ENCODE data around the gene COL12A1. TPM values are rescaled to one million over a fixed set of nuclear protein-coding genes. Genes with fewer than 3 reads are reported as not detected.

COL12A1 gene
- total RNA-seq, 1 experiment from 2014 or later, result 10.4 TPM

DNA sequence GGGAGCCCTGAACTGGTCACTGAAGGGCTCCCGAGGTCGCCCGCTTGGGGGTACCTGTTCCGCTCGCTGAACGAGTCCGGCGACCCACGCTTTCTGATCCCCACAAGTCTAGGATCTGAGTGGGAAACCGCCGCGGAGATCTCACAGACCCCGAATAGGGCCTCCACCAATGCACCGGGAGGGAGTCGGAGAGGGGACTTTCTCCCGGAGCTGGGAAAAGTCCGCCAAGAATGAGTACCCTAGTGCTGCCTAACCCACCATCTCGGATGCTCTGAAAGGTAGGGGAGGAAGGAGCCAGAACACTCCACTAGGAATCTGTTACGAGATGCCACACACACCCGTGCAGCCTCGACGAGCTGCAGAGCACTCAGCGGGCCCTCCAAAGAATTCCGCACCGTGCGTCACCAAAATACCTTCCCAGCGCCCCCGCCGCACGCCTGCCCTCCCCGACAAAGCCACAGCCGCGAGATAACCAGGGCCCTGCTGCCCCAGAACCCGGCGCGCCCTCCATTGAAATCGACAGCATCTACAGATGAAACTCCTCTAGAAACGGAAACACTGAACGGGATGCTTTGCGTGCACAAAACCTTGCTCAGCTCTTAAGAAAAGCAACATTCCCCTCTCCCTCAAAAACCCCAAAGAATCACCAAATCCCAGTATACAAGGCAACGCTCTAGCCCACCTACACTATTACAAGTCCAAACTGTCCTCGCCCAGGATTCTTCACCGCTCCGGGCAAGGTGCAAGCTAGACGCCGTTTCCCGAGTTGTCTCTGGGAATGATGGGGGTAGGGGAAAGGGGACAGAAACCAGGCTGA, 686 bp downstream of the COL12A1 start:
- ChIA-PET POLR2A (interaction anchor here (0.6 kb wide), 1 partner anchor 93 kb away, joined by 3 read pairs; no protein-coding TSS in a partner anchor), CTCF (interaction anchor here (0.5 to 1.7 kb wide), 4 partner anchors 85 to 1235 kb away, joined by 3 to 5 read pairs (median 4); no protein-coding TSS in a partner anchor)
- peak; percentile 38 for ATAC-seq
- Histone ChIP-seq H3K36me3 (ENCODE audit: control insufficient read depth, insufficient read depth, low read length) (no peaks in the 10 kb centered on the region; the same call in 1 of the 2 replicates), H3K9me3 (ENCODE audit: control insufficient read depth, insufficient read depth, low read depth, low read length) (no peaks in the 10 kb centered on the region), H3K27me3 (ENCODE audit: control insufficient read depth, insufficient read depth, low read length) (peaks cover 5% of the 10 kb centered on the region; the same call in 1 of the 2 replicates), H3K4me3 (ENCODE audit: low read depth in 2 of 2, low read length in 2 of 2) (peak overlapping the region; percentile 45 to 62), H3K4me1 (ENCODE audit: control insufficient read depth, insufficient read depth, low read length) (peaks cover 5% of the 10 kb centered on the region), H3K27ac (ENCODE audit: low read length) (no peak overlapping the region)
- in situ Hi-C loops (cut with HindIII; ENCODE audit: low pct_unique_long_range_greater_than_20kb, low sequenced_read_pairs) (no loop called here), intact Hi-C loops (cut with micrococcal nuclease; ENCODE audit: unreplicated experiment) (loop anchor here (2.0 to 10.0 kb wide), 5 partner anchors 310 to 1233 kb away; no protein-coding TSS in a partner anchor)
- no TSS peak for BruUV-seq (replicated peaks)
- no peak for TF ChIP-seq POLR2AphosphoS5 (IDR thresholded peaks at IDR 0.05; ENCODE audit: low read depth, low read length)
- TF ChIP-seq, protein P1, sequence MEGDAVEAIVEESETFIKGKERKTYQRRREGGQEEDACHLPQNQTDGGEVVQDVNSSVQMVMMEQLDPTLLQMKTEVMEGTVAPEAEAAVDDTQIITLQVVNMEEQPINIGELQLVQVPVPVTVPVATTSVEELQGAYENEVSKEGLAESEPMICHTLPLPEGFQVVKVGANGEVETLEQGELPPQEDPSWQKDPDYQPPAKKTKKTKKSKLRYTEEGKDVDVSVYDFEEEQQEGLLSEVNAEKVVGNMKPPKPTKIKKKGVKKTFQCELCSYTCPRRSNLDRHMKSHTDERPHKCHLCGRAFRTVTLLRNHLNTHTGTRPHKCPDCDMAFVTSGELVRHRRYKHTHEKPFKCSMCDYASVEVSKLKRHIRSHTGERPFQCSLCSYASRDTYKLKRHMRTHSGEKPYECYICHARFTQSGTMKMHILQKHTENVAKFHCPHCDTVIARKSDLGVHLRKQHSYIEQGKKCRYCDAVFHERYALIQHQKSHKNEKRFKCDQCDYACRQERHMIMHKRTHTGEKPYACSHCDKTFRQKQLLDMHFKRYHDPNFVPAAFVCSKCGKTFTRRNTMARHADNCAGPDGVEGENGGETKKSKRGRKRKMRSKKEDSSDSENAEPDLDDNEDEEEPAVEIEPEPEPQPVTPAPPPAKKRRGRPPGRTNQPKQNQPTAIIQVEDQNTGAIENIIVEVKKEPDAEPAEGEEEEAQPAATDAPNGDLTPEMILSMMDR (IDR thresholded peaks at IDR 0.05), result no peak
- TF ChIP-seq, protein P2, sequence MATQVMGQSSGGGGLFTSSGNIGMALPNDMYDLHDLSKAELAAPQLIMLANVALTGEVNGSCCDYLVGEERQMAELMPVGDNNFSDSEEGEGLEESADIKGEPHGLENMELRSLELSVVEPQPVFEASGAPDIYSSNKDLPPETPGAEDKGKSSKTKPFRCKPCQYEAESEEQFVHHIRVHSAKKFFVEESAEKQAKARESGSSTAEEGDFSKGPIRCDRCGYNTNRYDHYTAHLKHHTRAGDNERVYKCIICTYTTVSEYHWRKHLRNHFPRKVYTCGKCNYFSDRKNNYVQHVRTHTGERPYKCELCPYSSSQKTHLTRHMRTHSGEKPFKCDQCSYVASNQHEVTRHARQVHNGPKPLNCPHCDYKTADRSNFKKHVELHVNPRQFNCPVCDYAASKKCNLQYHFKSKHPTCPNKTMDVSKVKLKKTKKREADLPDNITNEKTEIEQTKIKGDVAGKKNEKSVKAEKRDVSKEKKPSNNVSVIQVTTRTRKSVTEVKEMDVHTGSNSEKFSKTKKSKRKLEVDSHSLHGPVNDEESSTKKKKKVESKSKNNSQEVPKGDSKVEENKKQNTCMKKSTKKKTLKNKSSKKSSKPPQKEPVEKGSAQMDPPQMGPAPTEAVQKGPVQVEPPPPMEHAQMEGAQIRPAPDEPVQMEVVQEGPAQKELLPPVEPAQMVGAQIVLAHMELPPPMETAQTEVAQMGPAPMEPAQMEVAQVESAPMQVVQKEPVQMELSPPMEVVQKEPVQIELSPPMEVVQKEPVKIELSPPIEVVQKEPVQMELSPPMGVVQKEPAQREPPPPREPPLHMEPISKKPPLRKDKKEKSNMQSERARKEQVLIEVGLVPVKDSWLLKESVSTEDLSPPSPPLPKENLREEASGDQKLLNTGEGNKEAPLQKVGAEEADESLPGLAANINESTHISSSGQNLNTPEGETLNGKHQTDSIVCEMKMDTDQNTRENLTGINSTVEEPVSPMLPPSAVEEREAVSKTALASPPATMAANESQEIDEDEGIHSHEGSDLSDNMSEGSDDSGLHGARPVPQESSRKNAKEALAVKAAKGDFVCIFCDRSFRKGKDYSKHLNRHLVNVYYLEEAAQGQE (IDR thresholded peaks at IDR 0.05; ENCODE audit: insufficient read depth in 1 of 2, low read depth in 2 of 2, low read length in 1 of 2), result no peak
- TF ChIP-seq SIN3A (IDR thresholded peaks at IDR 0.05; ENCODE audit: borderline replicate concordance, insufficient read depth, low read depth, low read length), result no peak
- TF ChIP-seq TCF7L2 (IDR thresholded peaks at IDR 0.05; ENCODE audit: low read depth, low read length), result no peak
- no peak for DNase-seq (ENCODE audit: low read depth, low spot score)

DNA sequence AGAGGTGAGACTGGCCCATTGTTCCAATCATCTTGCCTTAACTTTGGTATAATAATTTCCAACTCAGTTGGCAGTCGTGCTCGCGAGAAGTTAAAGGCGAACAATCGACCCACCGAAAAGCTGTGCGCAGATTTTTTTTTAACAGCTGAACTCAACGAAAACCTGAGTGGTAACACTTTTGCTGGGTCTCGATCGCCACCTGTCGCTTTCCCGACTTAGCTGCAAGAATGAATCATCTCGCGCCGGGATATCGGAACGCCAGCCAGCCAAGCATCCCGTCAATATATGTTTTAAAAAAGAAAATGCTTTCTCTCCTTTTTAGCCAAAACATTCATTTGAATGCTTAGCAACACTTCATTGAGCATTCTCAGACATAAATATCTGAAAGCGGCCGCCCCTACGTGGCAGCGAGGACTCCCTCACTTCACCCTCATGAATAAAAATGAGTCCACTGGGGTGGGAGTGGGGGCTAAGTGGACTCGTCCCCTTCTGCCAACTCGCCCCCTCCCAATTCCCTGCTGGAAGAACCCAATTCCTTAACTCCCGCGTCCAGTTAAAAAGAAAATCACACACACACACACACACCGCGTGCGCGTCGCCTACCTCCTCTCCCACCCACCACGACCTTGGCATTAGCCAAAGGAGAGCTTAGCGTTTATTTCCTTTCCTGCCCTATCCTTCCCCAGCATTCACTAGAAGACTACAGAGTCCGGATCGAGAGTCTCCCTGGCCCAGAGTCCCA, 1.5 kb downstream of the COL12A1 start:
- CTCF ChIA-PET, result interaction anchor here (0.5 to 1.7 kb wide), 5 partner anchors 85 to 1234 kb away, joined by 3 to 6 read pairs (median 5); no protein-coding TSS in a partner anchor
- intact Hi-C loops (cut with micrococcal nuclease; ENCODE audit: unreplicated experiment) (loop anchor here (2.0 to 10.0 kb wide), 3 partner anchors 310 to 860 kb away; no protein-coding TSS in a partner anchor), in situ Hi-C loops (cut with HindIII; ENCODE audit: low pct_unique_long_range_greater_than_20kb, low sequenced_read_pairs) (no loop called here)
- no TSS peak for BruUV-seq (replicated peaks)
- TF ChIP-seq TCF7L2 (IDR thresholded peaks at IDR 0.05; ENCODE audit: low read depth, low read length) (no peak), SIN3A (IDR thresholded peaks at IDR 0.05; ENCODE audit: borderline replicate concordance, insufficient read depth, low read depth, low read length) (no peak), POLR2AphosphoS5 (IDR thresholded peaks at IDR 0.05; ENCODE audit: low read depth, low read length) (no peak)
- TF ChIP-seq, protein P1 (IDR thresholded peaks at IDR 0.05), result peak; percentile 88
- TF ChIP-seq, protein P2 (IDR thresholded peaks at IDR 0.05; ENCODE audit: insufficient read depth in 1 of 2, low read depth in 2 of 2, low read length in 1 of 2), result no peak
- Histone ChIP-seq H3K9me3 (ENCODE audit: control insufficient read depth, insufficient read depth, low read depth, low read length) (no peaks in the 10 kb centered on the region), H3K36me3 (ENCODE audit: control insufficient read depth, insufficient read depth, low read length) (no peaks in the 10 kb centered on the region; the same call in 1 of the 2 replicates), H3K4me3 (ENCODE audit: low read depth in 2 of 2, low read length in 2 of 2) (peak overlapping the region; percentile 45 to 62), H3K27me3 (ENCODE audit: control insufficient read depth, insufficient read depth, low read length) (peaks cover 5% of the 10 kb centered on the region; the same call in 1 of the 2 replicates), H3K4me1 (ENCODE audit: control insufficient read depth, insufficient read depth, low read length) (peaks cover 5% of the 10 kb centered on the region), H3K27ac (ENCODE audit: low read length) (no peak overlapping the region)
- POLR2A ChIA-PET, result interaction anchor here (0.6 kb wide), 1 partner anchor 94 kb away, joined by 3 read pairs; no protein-coding TSS in a partner anchor
- ATAC-seq (peak; percentile 54), DNase-seq (ENCODE audit: low read depth, low spot score) (no peak)

All from Panc1 (cell line).